Fibroblast of lung (primary cell): ENCODE results near the gene LRP5.

Experiments
- CTCF ChIP-seq, 2 donors: IDR thresholded peaks in 1 of 2; conservative IDR thresholded peaks in 1 of 2; 1 replicate in 1 of 2; 2 replicates in 1 of 2; pipeline ENCODE4 v1.5.1; 2011 to 2012; ENCODE audit warnings: low read length in 2 of 2, control low read depth in 1 of 2, inconsistent platforms in 1 of 2, low read depth in 1 of 2, mild to moderate bottlenecking in 1 of 2
- EZH2 ChIP-seq: IDR thresholded peaks from 2 replicates; pipeline ENCODE4 v1.5.1; 2012; ENCODE audit warnings: low read length, control low read depth, mild to moderate bottlenecking; ENCODE audit errors: missing control alignments

- TF ChIP-seq CTCF (conservative IDR thresholded peaks at IDR 0.05 in 1 of 2, IDR thresholded peaks at IDR 0.05 in 1 of 2; ENCODE audit: low read depth in 1 of 2, low read length in 2 of 2) (no peak), EZH2 (no peak)
Observed at GRCh38 chr11:68457898-68458249, 145.5 kb downstream of the LRP5 start.
